Measurements from ENCODE around the gene RPTOR. TPM values are rescaled to one million over a fixed set of nuclear protein-coding genes. Genes with fewer than 3 reads are reported as not detected.

The RPTOR gene
- total and polyA plus RNA-seq, 2 donors (not counting 3 experiments of a cell fraction or from before 2014, with no cell fraction given) = 10.7 to 41.8 TPM

GRCh38 chr17:80645706-80646325, 101.2 kb downstream of the RPTOR start:
- no peak overlapping the region for H3K4me2 ChIP-seq (ENCODE audit: insufficient read depth, low read length)
- H3K9ac ChIP-seq (replicated peaks; ENCODE audit: extremely low read depth, insufficient read depth, low read length) = no peak overlapping the region
- intact Hi-C loops (cut with micrococcal nuclease) (no loop called here), dilution Hi-C loops (cut with MboI; ENCODE audit: extremely low pct_ligation_motif_present, low sequenced_read_pairs) (no loop called here)
- no peak overlapping the region for H3K27ac ChIP-seq (ENCODE audit: insufficient read depth, low read depth, low read length)
- FAIRE-seq = no peak
- TF ChIP-seq MAX (IDR thresholded peaks at IDR 0.05; ENCODE audit: insufficient read depth, insufficient read length) (no peak), CTCF (IDR thresholded peaks at IDR 0.05; ENCODE audit: extremely low read depth in 1 of 2, insufficient read depth in 1 of 2, low read depth in 1 of 2, low read length in 2 of 2) (no peak), FOS (IDR thresholded peaks at IDR 0.05; ENCODE audit: borderline replicate concordance, insufficient read depth, low read length) (no peak), GATA2 (IDR thresholded peaks at IDR 0.05; ENCODE audit: insufficient read depth, insufficient read length, low read depth, low read length) (no peak), EZH2 (IDR thresholded peaks at IDR 0.05; ENCODE audit: borderline replicate concordance, low read depth, low read length, severe bottlenecking) (no peak), POLR2AphosphoS5 (IDR thresholded peaks at IDR 0.05; ENCODE audit: insufficient read depth, low read depth, low read length) (no peak), JUN (IDR thresholded peaks at IDR 0.05; ENCODE audit: borderline replicate concordance, insufficient read depth, insufficient read length, low read depth) (no peak), MYC (IDR thresholded peaks at IDR 0.05; ENCODE audit: low read depth, low read length) (no peak), POLR2A (IDR thresholded peaks at IDR 0.05; ENCODE audit: low read depth, low read length) (no peak)
- H3K79me2 ChIP-seq (ENCODE audit: control insufficient read depth, insufficient read depth, low read length) = peaks cover 12% of the 10 kb centered on the region
- BruUV-seq (replicated peaks) = no TSS peak
- POLR2A ChIA-PET = no interaction called here
- H3K4me1 ChIP-seq (ENCODE audit: control insufficient read depth, extremely low read depth, insufficient read depth, low read length) = peaks cover 9% of the 10 kb centered on the region
- no peaks in the 10 kb centered on the region for H3K9me1 ChIP-seq (replicated peaks; ENCODE audit: control insufficient read depth, extremely low read depth, insufficient read depth, low read length)
- DNase-seq (ENCODE audit: low read depth, low spot score) = no peak
- no peak overlapping the region for H2AFZ ChIP-seq (ENCODE audit: low read depth, low read length)
- H3K4me3 ChIP-seq (replicated peaks in 1 of 3; ENCODE audit: insufficient read depth in 1 of 3, low read depth in 1 of 3, low read length in 3 of 3) = no peak overlapping the region
- no peaks in the 10 kb centered on the region for H3K9me3 ChIP-seq (replicated peaks; ENCODE audit: control insufficient read depth, insufficient read depth, low read length)
- no peaks in the 10 kb centered on the region for H3K36me3 ChIP-seq (ENCODE audit: control insufficient read depth in 2 of 2, extremely low read depth in 1 of 2, insufficient read depth in 2 of 2, low read length in 2 of 2)
- no peaks in the 10 kb centered on the region for H3K27me3 ChIP-seq (ENCODE audit: control insufficient read depth in 2 of 2, insufficient read depth in 2 of 2, low read length in 2 of 2)
- H4K20me1 ChIP-seq (replicated peaks; ENCODE audit: control insufficient read depth, extremely low read depth, insufficient read depth, low read length) = no peaks in the 10 kb centered on the region
- CTCF ChIA-PET = no interaction called here

Measured in endothelial cell of umbilical vein (primary cell).